Measurements from ENCODE around the gene GPR142. TPM values are rescaled to one million over a fixed set of nuclear protein-coding genes. Genes with fewer than 3 reads are reported as not detected.
A peak's percentile ranks its signal among the peaks of the same experiment; 100 is the strongest.

GPR142 gene
- total RNA-seq, 2 donors from 2014 or later, result not detected

DNA sequence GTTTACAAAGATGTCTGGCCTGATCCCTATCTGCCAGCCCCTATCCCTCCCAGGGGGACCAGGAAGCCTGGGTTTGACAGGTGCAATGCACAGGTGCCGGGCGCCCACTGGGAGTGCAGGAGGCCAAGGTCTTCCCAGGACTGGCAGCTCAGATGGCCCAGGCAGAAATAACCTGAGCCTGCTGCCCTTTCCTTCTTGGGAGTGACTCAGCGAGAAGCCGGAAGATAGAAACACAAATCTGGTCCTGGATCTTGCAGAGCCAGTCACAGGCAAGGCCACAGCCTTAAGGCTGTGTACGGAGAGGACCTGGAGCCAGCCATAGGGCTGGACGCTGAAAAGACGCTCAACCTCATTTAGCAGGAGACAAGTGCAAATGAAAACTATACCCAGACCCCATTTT is 27.7 kb downstream of the GPR142 start:
- TF ChIP-seq, protein P1, sequence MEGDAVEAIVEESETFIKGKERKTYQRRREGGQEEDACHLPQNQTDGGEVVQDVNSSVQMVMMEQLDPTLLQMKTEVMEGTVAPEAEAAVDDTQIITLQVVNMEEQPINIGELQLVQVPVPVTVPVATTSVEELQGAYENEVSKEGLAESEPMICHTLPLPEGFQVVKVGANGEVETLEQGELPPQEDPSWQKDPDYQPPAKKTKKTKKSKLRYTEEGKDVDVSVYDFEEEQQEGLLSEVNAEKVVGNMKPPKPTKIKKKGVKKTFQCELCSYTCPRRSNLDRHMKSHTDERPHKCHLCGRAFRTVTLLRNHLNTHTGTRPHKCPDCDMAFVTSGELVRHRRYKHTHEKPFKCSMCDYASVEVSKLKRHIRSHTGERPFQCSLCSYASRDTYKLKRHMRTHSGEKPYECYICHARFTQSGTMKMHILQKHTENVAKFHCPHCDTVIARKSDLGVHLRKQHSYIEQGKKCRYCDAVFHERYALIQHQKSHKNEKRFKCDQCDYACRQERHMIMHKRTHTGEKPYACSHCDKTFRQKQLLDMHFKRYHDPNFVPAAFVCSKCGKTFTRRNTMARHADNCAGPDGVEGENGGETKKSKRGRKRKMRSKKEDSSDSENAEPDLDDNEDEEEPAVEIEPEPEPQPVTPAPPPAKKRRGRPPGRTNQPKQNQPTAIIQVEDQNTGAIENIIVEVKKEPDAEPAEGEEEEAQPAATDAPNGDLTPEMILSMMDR (IDR thresholded peaks at IDR 0.05), result no peak
- Histone ChIP-seq H3K9me3 (no peaks in the 10 kb centered on the region), H3K27me3 (replicated peaks; ENCODE audit: insufficient read depth) (no peaks in the 10 kb centered on the region), H3K4me1 (ENCODE audit: control insufficient read depth in 1 of 2, low read depth in 2 of 2) (peaks cover 13 to 30% of the 10 kb centered on the region in 2 donors), H3K36me3 (no peaks in the 10 kb centered on the region), H3K27ac (peak overlapping the region; percentile 15 to 37), H3K4me3 (no peak overlapping the region)
- DNase-seq (ENCODE audit: low spot score), result no peak
- no peak for ATAC-seq (ENCODE audit: insufficient number of reproducible peaks, low FRiP score, low read depth)

DNA sequence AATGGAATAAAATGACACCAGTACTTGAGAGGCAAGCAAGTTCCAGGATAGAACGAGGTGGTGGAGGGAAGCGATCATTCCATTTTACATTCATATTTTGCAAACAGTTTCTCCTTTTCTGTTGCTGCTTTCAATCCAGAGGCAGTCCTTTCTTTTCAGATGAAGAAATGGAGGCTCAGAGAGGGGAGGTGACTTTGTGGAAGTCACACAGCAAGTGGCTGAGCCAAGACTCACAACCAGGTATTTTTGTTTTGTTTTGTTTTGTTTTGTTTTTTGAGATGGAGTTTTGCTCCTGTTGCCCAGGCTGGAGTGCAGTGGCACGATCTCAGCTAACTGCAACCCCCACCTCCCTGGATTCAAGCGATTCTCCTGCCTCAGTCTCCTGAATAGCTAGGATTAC is 29.3 kb downstream of the GPR142 start:
- no peak for DNase-seq (ENCODE audit: low spot score)
- ATAC-seq (ENCODE audit: insufficient number of reproducible peaks, low FRiP score, low read depth), result no peak
- TF ChIP-seq, protein P1 (IDR thresholded peaks at IDR 0.05), result no peak
- no peaks in the 10 kb centered on the region for H3K27me3 ChIP-seq (replicated peaks; ENCODE audit: insufficient read depth)
- no peaks in the 10 kb centered on the region for H3K36me3 ChIP-seq
- H3K4me1 ChIP-seq (ENCODE audit: control insufficient read depth in 1 of 2, low read depth in 2 of 2), result peaks cover 13 to 30% of the 10 kb centered on the region in 2 donors
- no peak overlapping the region for H3K4me3 ChIP-seq
- no peak overlapping the region for H3K27ac ChIP-seq
- H3K9me3 ChIP-seq, result no peaks in the 10 kb centered on the region

DNA sequence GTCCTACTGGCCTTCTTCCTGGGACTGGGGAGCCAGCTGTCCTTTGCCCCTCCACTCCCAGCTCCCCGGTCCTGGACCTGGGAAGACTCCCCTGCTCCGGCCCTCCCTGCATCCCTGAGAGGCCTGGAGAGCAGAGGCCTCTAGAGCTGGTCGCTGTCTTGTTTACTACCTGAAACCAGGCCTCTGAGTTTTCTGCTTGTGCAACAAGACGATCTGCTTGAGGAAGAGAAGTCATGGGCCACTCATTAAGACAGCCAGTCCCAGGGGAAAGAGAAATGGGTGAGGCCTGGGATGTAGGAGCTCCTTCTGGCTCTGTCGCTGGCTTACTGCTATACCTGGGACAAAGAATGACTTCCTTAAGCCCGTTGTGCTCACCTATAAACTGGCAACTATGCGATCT is 34.7 kb downstream of the GPR142 start:
- H3K27me3 ChIP-seq (replicated peaks; ENCODE audit: insufficient read depth), result no peaks in the 10 kb centered on the region
- H3K27ac ChIP-seq, result no peak overlapping the region
- ATAC-seq (ENCODE audit: insufficient number of reproducible peaks, low FRiP score, low read depth) (no peak), DNase-seq (ENCODE audit: low spot score) (no peak)
- no peaks in the 10 kb centered on the region for H3K36me3 ChIP-seq
- TF ChIP-seq, protein P1 (IDR thresholded peaks at IDR 0.05), result no peak
- H3K4me3 ChIP-seq, result no peak overlapping the region
- H3K9me3 ChIP-seq, result no peaks in the 10 kb centered on the region
- no peaks in the 10 kb centered on the region for H3K4me1 ChIP-seq (ENCODE audit: control insufficient read depth in 1 of 2, low read depth in 2 of 2)

DNA sequence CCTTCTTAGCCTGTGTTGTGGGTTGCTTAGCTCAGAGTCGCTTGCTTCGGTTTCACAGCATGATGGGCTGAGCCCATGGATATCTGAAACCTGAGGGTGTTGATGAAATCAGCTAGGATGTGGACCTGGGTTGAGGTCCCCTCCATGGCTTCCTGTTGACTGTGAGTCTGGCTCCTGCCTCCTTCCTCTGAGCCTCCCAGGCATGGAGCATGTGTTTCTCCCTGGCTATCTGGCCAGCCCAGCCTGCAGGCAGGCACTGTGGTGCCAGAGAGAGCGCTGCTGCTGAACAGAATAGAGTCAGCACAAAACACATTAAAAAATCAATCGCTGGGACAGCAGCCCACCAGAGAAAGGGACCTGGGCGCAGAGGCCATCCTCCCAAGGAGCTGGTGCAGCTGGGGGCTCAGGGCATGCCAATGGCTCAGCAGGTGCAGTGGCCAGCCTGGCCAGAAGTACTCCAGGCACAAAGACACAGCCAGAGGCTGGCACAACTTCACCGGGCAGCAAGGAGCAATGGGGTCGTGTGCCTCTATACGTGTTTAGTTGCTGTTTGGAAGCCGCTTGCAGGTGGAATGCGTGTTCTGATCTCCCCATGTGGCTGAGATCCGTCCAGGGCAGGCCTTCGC is 36.3 kb downstream of the GPR142 start:
- DNase-seq (ENCODE audit: low spot score) (no peak), ATAC-seq (ENCODE audit: insufficient number of reproducible peaks, low FRiP score, low read depth) (no peak)
- Histone ChIP-seq H3K27me3 (replicated peaks; ENCODE audit: insufficient read depth) (no peaks in the 10 kb centered on the region), H3K27ac (no peak overlapping the region), H3K36me3 (no peaks in the 10 kb centered on the region), H3K4me1 (ENCODE audit: control insufficient read depth in 1 of 2, low read depth in 2 of 2) (no peaks in the 10 kb centered on the region), H3K9me3 (no peaks in the 10 kb centered on the region), H3K4me3 (no peak overlapping the region)
- TF ChIP-seq, protein P1 (IDR thresholded peaks at IDR 0.05), result no peak

DNA sequence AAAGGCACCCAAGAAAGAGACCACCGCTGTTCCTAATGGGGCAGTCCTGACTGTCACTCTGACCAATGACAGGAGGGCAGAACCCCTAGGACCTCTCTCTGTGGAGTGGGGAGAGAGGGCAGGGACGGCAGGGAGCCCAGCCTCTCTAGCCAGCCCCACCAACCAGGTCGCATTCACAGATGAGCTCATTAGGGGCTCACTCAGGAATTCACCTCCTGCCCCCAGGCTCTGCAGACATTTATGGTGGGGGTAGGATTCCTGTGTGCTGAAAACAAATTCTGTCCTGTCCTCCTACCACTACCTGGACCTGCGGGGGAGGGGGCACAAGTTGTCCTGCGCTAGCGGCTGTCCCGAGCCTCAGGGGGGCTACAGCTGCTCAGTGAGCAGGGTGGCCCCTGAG is 36.9 kb downstream of the GPR142 start:
- DNase-seq (ENCODE audit: low spot score) (no peak), ATAC-seq (ENCODE audit: insufficient number of reproducible peaks, low FRiP score, low read depth) (no peak)
- Histone ChIP-seq H3K4me3 (no peak overlapping the region), H3K4me1 (ENCODE audit: control insufficient read depth in 1 of 2, low read depth in 2 of 2) (no peaks in the 10 kb centered on the region), H3K27ac (no peak overlapping the region), H3K27me3 (replicated peaks; ENCODE audit: insufficient read depth) (no peaks in the 10 kb centered on the region), H3K9me3 (no peaks in the 10 kb centered on the region), H3K36me3 (no peaks in the 10 kb centered on the region)
- TF ChIP-seq, protein P1 (IDR thresholded peaks at IDR 0.05), result no peak
